LNCaP clone FGC (cell line): ENCODE results near the gene GALNT18.

ENCODE experiments used
- DNase-seq: peaks from one replicate; pipeline ENCODE4 v3.0.0-alpha.2; 2011; ENCODE audit warnings: low read depth
- H3K4me3 ChIP-seq: 2 replicates; pipeline ENCODE4 v1.5.1; 2011; ENCODE audit warnings: mild to moderate bottlenecking, low read depth, low read length, control low read depth
- TF ChIP-seq, protein P1 (sequence below): IDR thresholded peaks from 2 replicates; pipeline ENCODE4 v1.5.1; 2012; ENCODE audit warnings: mild to moderate bottlenecking; ENCODE audit not compliant: control insufficient read depth, insufficient read depth; ENCODE audit errors: extremely low read depth

GALNT18 gene

DNA sequence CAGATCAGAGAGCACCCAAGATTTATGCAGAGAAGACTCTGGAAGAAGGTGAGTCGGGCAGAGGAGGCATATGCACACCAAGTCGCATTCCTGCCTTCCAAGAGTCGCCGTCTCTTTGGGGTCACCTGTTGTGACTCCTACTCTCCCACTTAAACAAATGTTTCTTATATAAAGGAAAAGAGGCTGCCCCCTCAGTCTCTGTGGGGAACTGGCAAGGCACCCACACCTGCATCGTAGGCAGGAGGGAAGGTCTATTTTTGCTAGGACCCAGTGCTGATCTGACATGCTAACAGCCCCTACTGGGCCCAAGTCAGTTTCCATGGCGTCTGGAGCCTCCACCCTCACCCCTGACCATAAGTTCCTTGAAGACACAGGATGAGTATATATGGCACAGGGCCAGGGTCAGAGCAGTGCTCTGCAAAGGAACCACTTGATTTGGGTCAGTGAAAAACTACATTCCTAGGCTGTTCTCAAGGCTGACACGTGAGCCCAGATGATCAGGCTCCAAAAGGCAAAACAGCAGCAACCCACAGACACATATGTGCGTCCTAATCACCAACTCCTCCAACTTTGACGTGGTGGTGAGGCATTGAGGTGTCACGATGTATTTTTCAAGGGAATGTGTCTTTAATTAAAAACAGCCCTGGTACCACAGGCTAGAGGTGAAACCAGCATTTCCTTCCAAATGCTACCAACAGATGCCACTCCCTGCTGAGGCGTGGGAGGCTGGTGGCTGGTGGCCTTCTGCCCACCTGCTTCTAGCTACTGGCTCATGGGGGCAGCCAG is 213.2 kb downstream of the GALNT18 start:
- DNase-seq = no peak
- TF ChIP-seq, protein P1, sequence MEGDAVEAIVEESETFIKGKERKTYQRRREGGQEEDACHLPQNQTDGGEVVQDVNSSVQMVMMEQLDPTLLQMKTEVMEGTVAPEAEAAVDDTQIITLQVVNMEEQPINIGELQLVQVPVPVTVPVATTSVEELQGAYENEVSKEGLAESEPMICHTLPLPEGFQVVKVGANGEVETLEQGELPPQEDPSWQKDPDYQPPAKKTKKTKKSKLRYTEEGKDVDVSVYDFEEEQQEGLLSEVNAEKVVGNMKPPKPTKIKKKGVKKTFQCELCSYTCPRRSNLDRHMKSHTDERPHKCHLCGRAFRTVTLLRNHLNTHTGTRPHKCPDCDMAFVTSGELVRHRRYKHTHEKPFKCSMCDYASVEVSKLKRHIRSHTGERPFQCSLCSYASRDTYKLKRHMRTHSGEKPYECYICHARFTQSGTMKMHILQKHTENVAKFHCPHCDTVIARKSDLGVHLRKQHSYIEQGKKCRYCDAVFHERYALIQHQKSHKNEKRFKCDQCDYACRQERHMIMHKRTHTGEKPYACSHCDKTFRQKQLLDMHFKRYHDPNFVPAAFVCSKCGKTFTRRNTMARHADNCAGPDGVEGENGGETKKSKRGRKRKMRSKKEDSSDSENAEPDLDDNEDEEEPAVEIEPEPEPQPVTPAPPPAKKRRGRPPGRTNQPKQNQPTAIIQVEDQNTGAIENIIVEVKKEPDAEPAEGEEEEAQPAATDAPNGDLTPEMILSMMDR = no peak
- H3K4me3 ChIP-seq = no peak overlapping the region

DNA sequence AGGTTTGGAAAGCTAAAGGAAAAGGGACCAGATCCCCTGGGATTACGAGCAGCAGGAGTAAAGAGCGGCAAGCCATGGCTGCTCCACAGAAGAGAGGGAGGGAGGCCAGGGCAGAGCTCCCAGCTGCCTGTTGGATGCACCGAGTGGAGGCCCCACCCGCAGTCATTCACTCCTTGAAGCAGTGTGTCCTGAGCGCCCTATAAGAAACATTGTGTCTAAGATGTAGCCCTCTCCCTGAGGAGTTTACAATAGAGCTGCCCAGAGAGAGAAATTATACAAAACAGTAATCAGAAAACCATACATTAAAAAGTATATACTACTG is 214.1 kb downstream of the GALNT18 start:
- TF ChIP-seq, protein P1 = no peak
- no peak for DNase-seq
- no peak overlapping the region for H3K4me3 ChIP-seq

DNA sequence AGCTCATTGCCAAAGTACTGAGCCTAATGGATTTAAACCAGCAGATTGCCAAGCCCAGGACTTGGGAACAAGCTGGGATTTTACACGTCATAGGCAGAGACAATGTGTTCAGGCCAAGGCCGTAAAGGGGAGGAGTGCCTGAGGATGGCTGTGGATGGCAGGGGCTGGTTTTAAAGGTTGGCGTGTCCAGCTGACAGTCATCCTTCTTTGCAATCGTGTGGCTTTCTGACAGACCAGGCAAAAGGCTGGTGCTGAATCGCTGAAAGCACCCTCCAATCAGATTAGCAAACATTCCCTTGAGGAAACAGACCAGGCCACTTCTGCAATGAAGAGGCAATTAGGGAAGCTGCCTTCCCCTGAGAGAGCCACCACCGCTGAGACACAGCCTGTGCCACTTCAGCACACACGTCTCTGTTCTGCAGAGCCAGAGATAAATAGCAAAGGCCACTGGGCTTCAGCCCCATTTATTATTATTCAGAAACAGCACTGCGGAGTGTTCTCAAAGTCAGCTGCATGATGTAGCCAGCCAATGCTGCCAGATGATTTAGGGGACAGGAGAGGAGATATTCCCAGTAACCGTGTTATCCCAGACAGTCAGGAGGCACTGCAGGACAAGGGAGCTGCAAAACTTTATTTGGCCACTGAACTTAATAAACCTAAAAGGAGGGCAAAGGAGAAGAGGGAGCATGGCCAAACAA is 214.6 kb downstream of the GALNT18 start:
- no peak for DNase-seq
- TF ChIP-seq, protein P1 = no peak
- no peak overlapping the region for H3K4me3 ChIP-seq

DNA sequence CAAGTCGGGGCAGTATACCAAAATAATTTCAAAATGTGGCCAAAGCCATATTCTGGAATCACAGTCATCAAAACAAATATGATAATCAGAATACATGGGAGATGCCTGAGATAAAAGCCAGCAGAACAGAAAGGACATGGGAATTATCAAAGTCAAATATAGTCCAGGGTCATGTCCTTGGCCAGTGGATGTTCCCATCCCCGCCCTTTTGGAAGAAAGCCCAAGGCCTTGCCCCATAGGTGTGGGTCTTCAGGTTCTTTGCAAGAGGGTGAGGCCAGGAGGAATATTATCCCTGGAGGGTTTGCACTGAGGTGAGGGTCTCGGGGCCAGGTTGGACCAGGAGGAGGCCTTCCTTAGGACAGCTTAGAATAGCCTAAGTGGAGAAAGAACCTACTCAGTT is 215.2 kb downstream of the GALNT18 start:
- DNase-seq = no peak
- TF ChIP-seq, protein P1 = no peak
- H3K4me3 ChIP-seq = no peak overlapping the region

DNA sequence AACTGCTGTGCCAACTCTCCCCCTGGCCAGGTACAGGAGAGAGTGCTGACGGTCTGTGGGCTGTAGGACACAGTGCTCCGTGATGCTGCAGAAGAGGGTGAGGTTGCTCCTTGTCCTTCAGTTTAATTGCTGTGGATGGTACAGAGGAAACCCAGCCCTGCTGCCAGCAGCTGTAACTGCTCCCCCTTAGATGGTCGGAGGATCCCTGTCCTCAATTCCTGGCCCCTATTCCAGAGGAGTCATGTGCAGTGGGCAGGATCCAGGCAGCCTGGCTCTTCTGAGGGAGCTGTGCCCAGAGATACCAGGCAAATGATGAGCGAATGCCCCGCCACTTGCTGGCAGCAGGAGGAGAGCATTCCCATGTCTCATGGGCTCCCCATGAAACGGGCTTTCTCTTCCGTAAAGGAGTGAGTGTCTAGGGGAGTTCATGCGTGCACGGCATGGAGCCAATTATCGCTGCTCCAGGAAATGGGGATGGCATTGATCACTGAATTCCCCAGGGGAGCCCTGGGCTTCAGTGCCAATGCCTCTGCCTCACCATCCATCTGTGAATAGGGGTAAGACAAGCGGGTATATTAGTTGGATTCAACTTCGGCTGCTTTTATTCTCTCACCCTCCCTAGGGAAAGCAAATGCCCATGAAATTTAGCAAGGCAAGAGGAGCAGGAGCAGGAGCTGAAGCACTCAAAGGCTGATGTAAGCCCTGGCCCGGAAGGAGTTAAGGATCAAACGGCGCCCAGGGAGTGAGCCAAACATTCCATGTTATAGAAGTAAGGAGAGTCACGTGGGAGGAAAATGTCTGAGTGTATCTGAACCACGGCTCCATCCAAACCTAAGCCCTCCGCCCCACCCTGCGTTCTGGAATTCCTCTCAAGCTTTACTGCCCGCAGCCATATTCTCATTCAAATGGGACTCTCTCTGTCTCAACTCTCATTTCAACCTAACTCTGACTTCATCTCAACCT is 217.8 kb downstream of the GALNT18 start:
- DNase-seq = no peak
- TF ChIP-seq, protein P1 = no peak
- H3K4me3 ChIP-seq = no peak overlapping the region

DNA sequence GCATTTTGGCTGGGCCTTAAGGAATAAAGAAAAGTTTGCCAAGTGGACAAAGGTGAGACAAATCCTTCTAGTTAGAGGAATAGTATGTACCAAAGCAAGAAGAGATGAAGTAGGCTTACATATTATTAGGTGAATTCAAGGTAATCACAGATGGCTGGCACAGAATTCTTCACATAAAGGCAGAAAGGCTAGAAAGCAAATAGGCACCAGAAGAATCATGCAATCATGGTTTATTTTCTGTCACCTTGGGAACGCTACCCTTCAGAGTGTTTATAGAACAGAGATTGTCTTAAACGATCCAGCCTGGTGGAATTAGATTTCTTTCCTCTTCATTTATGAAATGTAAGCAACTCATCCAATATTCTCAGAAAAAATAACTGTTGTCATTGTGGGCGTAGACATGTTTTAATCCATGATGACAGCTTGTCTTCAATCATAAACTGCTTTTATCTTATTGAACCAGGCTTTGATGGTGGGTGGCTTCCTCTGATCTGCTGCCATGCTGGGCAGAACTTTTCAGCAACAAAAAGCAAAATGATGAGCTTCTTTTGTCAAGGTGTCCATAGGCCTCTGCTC is 219.8 kb downstream of the GALNT18 start:
- DNase-seq = no peak
- no peak overlapping the region for H3K4me3 ChIP-seq
- TF ChIP-seq, protein P1 = no peak
